ENCODE results near the gene BBS4. TPM values are rescaled to one million over a fixed set of nuclear protein-coding genes. Genes with fewer than 3 reads are reported as not detected.
"Not testable (repeated sequence)": the region's sequence is repeated elsewhere in the genome, so short reads cannot be mapped to it uniquely, and the experiment has no call there.

The BBS4 gene
- total and polyA plus RNA-seq, 5 donors = 7.0 to 13.8 (median 9.7) TPM

GRCh38 chr15:72700076-72700475 lies 14.1 kb downstream of the BBS4 start:
- 92% methylated on average over 9 of the region's 9 CpGs for WGBS
- no peaks in the 10 kb centered on the region for H3K27me3 ChIP-seq (ENCODE audit: control insufficient read depth, insufficient read depth)
- no peak for DNase-seq
- ATAC-seq = no peak
- no peaks in the 10 kb centered on the region for H3K9me3 ChIP-seq (ENCODE audit: control insufficient read depth, low read length)
- intact Hi-C loops (cut with DNase I) = no loop called here
- H3K4me3 ChIP-seq (ENCODE audit: low read length) = no peak overlapping the region
- no peak overlapping the region for H3K27ac ChIP-seq (ENCODE audit: low read length)
- no peaks in the 10 kb centered on the region for H3K4me1 ChIP-seq (ENCODE audit: control insufficient read depth, insufficient read depth, low read length)

- H3K27ac ChIP-seq (ENCODE audit: low read length) = no peak overlapping the region
- H3K27me3 ChIP-seq (ENCODE audit: control insufficient read depth, insufficient read depth) = no peaks in the 10 kb centered on the region
- H3K4me3 ChIP-seq (ENCODE audit: low read length) = no peak overlapping the region
- H3K4me1 ChIP-seq (ENCODE audit: control insufficient read depth, insufficient read depth, low read length) = no peaks in the 10 kb centered on the region
- DNase-seq = no peak
- intact Hi-C loops (cut with DNase I) = no loop called here
- ATAC-seq = no peak
- WGBS = 93% methylated on average over 11 of the region's 11 CpGs
- no peaks in the 10 kb centered on the region for H3K9me3 ChIP-seq (ENCODE audit: control insufficient read depth, low read length)
Measured at GRCh38 chr15:72706266-72706665, 20.3 kb downstream of the BBS4 start.

GRCh38 chr15:72708551-72709303 lies 22.7 kb downstream of the BBS4 start:
- 82% methylated on average over 8 of the region's 8 CpGs for WGBS
- H3K27ac ChIP-seq (ENCODE audit: low read length); H3K4me1 ChIP-seq (ENCODE audit: control insufficient read depth, insufficient read depth, low read length); H3K27me3 ChIP-seq (ENCODE audit: control insufficient read depth, insufficient read depth); H3K9me3 ChIP-seq (ENCODE audit: control insufficient read depth, low read length); DNase-seq; intact Hi-C loops (cut with DNase I); H3K4me3 ChIP-seq (ENCODE audit: low read length); ATAC-seq: not testable (repeated sequence)

- Histone ChIP-seq H3K4me3 (ENCODE audit: low read length) (no peak overlapping the region), H3K27me3 (ENCODE audit: control insufficient read depth, insufficient read depth) (no peaks in the 10 kb centered on the region), H3K27ac (ENCODE audit: low read length) (no peak overlapping the region), H3K4me1 (ENCODE audit: control insufficient read depth, insufficient read depth, low read length) (no peaks in the 10 kb centered on the region), H3K9me3 (ENCODE audit: control insufficient read depth, low read length) (no peaks in the 10 kb centered on the region)
- ATAC-seq (no peak), DNase-seq (peak; percentile 48 to 73 (median 69))
- intact Hi-C loops (cut with DNase I) = no loop called here
- WGBS = 37% methylated on average over 3 of the region's 3 CpGs
Measured at GRCh38 chr15:72722071-72722696, 36.2 kb downstream of the BBS4 start.

GRCh38 chr15:72724028-72724427 lies 38.0 kb downstream of the BBS4 start:
- 80% methylated on average over 1 of the region's 1 CpG for WGBS
- no peaks in the 10 kb centered on the region for H3K9me3 ChIP-seq (ENCODE audit: control insufficient read depth, low read length)
- H3K27me3 ChIP-seq (ENCODE audit: control insufficient read depth, insufficient read depth) = no peaks in the 10 kb centered on the region
- no peaks in the 10 kb centered on the region for H3K4me1 ChIP-seq (ENCODE audit: control insufficient read depth, insufficient read depth, low read length)
- DNase-seq (no peak), ATAC-seq (no peak)
- intact Hi-C loops (cut with DNase I) = no loop called here
- H3K27ac ChIP-seq (ENCODE audit: low read length) = no peak overlapping the region
- H3K4me3 ChIP-seq (ENCODE audit: low read length) = no peak overlapping the region

- WGBS = 83% methylated on average over 3 of the region's 3 CpGs
- intact Hi-C loops (cut with DNase I) = no loop called here
- no peaks in the 10 kb centered on the region for H3K9me3 ChIP-seq (ENCODE audit: control insufficient read depth, low read length)
- DNase-seq (no peak), ATAC-seq (no peak)
- H3K27me3 ChIP-seq (ENCODE audit: control insufficient read depth, insufficient read depth) = no peaks in the 10 kb centered on the region
- no peak overlapping the region for H3K27ac ChIP-seq (ENCODE audit: low read length)
- no peak overlapping the region for H3K4me3 ChIP-seq (ENCODE audit: low read length)
- no peaks in the 10 kb centered on the region for H3K4me1 ChIP-seq (ENCODE audit: control insufficient read depth, insufficient read depth, low read length)
Measured at GRCh38 chr15:72725446-72725845, 39.4 kb downstream of the BBS4 start.

GRCh38 chr15:72725851-72726250 lies 39.8 kb downstream of the BBS4 start:
- H3K4me3 ChIP-seq (ENCODE audit: low read length); DNase-seq; H3K4me1 ChIP-seq (ENCODE audit: control insufficient read depth, insufficient read depth, low read length); ATAC-seq; H3K9me3 ChIP-seq (ENCODE audit: control insufficient read depth, low read length); H3K27ac ChIP-seq (ENCODE audit: low read length); intact Hi-C loops (cut with DNase I); H3K27me3 ChIP-seq (ENCODE audit: control insufficient read depth, insufficient read depth): not testable (repeated sequence)
- WGBS = 98% methylated on average over 6 of the region's 6 CpGs

GRCh38 chr15:72727154-72727553 lies 41.1 kb downstream of the BBS4 start:
- DNase-seq = no peak
- Histone ChIP-seq H3K27me3 (ENCODE audit: control insufficient read depth, insufficient read depth) (no peaks in the 10 kb centered on the region), H3K4me1 (ENCODE audit: control insufficient read depth, insufficient read depth, low read length) (no peaks in the 10 kb centered on the region), H3K27ac (ENCODE audit: low read length) (no peak overlapping the region), H3K4me3 (ENCODE audit: low read length) (no peak overlapping the region), H3K9me3 (ENCODE audit: control insufficient read depth, low read length) (no peaks in the 10 kb centered on the region)
- intact Hi-C loops (cut with DNase I) = no loop called here
- ATAC-seq = no peak

GRCh38 chr15:72728249-72728648 lies 42.2 kb downstream of the BBS4 start:
- ATAC-seq; DNase-seq; H3K27me3 ChIP-seq (ENCODE audit: control insufficient read depth, insufficient read depth); intact Hi-C loops (cut with DNase I); H3K9me3 ChIP-seq (ENCODE audit: control insufficient read depth, low read length); H3K4me3 ChIP-seq (ENCODE audit: low read length); H3K27ac ChIP-seq (ENCODE audit: low read length); H3K4me1 ChIP-seq (ENCODE audit: control insufficient read depth, insufficient read depth, low read length): not testable (repeated sequence)
- WGBS = 74% methylated on average over 1 of the region's 1 CpG

GRCh38 chr15:72728821-72729220 lies 42.8 kb downstream of the BBS4 start:
- ATAC-seq (no peak), DNase-seq (no peak)
- 92% methylated on average over 1 of the region's 1 CpG for WGBS
- intact Hi-C loops (cut with DNase I) = no loop called here
- Histone ChIP-seq H3K27me3 (ENCODE audit: control insufficient read depth, insufficient read depth) (no peaks in the 10 kb centered on the region), H3K4me1 (ENCODE audit: control insufficient read depth, insufficient read depth, low read length) (no peaks in the 10 kb centered on the region), H3K27ac (ENCODE audit: low read length) (no peak overlapping the region), H3K4me3 (ENCODE audit: low read length) (no peak overlapping the region), H3K9me3 (ENCODE audit: control insufficient read depth, low read length) (no peaks in the 10 kb centered on the region)

GRCh38 chr15:72732086-72732485 lies 46.1 kb downstream of the BBS4 start:
- DNase-seq = no peak
- Histone ChIP-seq H3K27ac (ENCODE audit: low read length) (no peak overlapping the region), H3K27me3 (ENCODE audit: control insufficient read depth, insufficient read depth) (no peaks in the 10 kb centered on the region), H3K9me3 (ENCODE audit: control insufficient read depth, low read length) (no peaks in the 10 kb centered on the region), H3K4me1 (ENCODE audit: control insufficient read depth, insufficient read depth, low read length) (no peaks in the 10 kb centered on the region), H3K4me3 (ENCODE audit: low read length) (no peak overlapping the region)
- intact Hi-C loops (cut with DNase I) = no loop called here
- no peak for ATAC-seq

Measured in right cardiac atrium (tissue), 5 donors.